ENCODE data around the gene ARMCX2.
"Not testable (repeated sequence)": the region's sequence is repeated elsewhere in the genome, so short reads cannot be mapped to it uniquely, and the experiment has no call there.

ARMCX2 gene

DNA sequence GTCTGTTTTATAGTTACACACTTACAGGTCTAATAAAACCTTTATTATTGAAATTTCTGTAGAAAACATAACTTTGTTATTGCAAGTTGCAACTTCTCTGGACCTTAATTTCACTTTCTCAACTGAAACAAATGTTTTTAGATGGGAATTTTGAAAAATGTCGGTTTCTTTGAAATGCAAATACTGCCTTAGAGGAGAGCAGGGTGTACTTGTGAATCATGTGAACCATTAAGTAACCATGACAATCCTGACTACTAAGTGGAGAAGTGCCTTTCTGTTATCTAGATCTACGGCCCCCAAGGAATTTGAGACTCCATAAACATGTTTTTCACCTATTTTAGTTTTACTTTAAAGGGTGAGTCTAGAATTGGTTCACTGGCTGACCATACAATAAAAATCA lies 8.5 kb upstream of the ARMCX2 start:
- no peak overlapping the region for H3K4me3 ChIP-seq (ENCODE audit: low read depth in 1 of 5, low read length in 5 of 5)
- no peak overlapping the region for H3K9ac ChIP-seq (ENCODE audit: low read length in 5 of 5)
- peaks cover 0 to 2% (median 0%) of the 10 kb centered on the region in 5 donors for H3K9me3 ChIP-seq (ENCODE audit: control insufficient read depth in 5 of 5, low read length in 5 of 5)
- peaks cover 0 to 14% (median 8%) of the 10 kb centered on the region in 5 donors for H3K27me3 ChIP-seq (ENCODE audit: control insufficient read depth in 5 of 5, insufficient read depth in 4 of 5, low read length in 5 of 5)
- H3K36me3 ChIP-seq (ENCODE audit: control insufficient read depth in 5 of 5, insufficient read depth in 5 of 5, low read length in 5 of 5): no peaks in the 10 kb centered on the region
- H3K4me1 ChIP-seq (ENCODE audit: control insufficient read depth in 5 of 5, insufficient read depth in 5 of 5, low read length in 5 of 5): no peaks in the 10 kb centered on the region
- no peak overlapping the region for H3K27ac ChIP-seq (ENCODE audit: low read depth, low read length)

DNA sequence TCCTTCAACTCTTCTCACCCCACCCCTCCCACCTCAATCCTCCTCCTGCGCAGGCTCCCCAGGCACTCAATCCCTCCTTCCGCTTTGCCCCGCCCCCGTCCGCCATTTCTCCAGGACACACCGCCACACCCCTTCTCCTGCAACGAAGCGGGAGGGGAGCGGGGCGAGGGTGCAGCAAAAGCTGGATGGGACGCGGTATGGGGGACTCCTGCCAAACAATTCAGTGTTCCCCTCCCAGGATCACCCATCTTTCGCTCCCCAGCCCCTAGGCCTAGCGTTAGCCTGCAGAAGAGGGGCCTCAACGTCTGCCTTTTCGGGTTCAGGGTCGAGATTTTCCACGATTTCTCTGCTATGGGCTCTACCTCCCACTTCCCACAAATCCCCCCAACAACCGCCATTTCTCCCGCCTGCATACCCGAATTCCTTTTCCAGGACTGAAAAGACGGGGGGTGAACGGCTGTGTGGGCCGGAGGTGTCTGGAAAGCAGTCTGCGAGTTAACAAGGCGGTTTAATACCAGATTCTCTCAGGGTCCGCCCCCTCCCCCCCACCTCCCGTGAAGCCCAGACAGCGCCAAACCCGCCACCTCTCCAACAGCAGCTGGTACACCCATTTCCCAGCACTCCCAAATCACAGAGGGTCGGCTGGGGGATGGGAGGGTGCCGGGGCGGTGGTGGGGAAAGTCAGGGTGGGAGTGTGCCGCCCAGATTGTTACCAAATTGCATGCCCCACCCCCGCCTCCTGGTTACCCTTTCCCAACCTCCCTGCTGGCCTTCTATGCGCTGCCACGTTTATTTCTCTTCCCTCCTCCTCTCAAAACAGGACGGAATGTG lies 774 bp downstream of the ARMCX2 start:
- Histone ChIP-seq H3K9ac (ENCODE audit: low read length in 5 of 5) (peak overlapping the region in 4 of 5 donors; percentile 8 to 71 (median 42)), H3K4me3 (ENCODE audit: low read depth in 1 of 5, low read length in 5 of 5) (peak overlapping the region; percentile 72 to 90 (median 78)), H3K27ac (ENCODE audit: low read depth, low read length) (no peak overlapping the region), H3K4me1 (ENCODE audit: control insufficient read depth in 5 of 5, insufficient read depth in 5 of 5, low read length in 5 of 5) (peaks cover 0 to 12% (median 5%) of the 10 kb centered on the region in 5 donors), H3K36me3 (ENCODE audit: control insufficient read depth in 5 of 5, insufficient read depth in 5 of 5, low read length in 5 of 5) (peaks cover 0 to 11% (median 0%) of the 10 kb centered on the region in 5 donors), H3K27me3 (ENCODE audit: control insufficient read depth in 5 of 5, insufficient read depth in 4 of 5, low read length in 5 of 5) (peaks cover 3 to 13% (median 5%) of the 10 kb centered on the region in 5 donors), H3K9me3 (ENCODE audit: control insufficient read depth in 5 of 5, low read length in 5 of 5) (no peaks in the 10 kb centered on the region)

DNA sequence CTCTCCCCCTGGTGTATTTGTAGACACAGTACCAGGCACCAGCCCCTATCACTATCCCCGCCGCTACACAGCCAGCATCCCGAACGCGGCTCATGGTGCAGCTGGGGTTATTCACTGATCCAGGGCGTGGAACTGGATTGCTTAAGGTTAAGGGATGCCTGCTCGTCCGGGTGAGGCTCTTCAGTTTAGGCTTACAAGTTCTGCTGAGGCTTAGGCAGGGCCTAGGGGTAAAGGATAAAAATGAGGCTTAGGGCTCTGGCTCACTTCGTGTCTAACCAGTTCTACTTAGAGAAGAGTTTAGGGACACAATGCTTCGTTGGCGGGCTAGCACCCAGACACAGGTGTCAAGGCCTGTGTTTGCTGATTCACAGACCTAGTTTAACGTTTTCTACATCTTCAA lies 2.2 kb downstream of the ARMCX2 start:
- H3K9ac ChIP-seq (ENCODE audit: low read length in 5 of 5): no peak overlapping the region
- no peaks in the 10 kb centered on the region for H3K9me3 ChIP-seq (ENCODE audit: control insufficient read depth in 5 of 5, low read length in 5 of 5)
- H3K36me3 ChIP-seq (ENCODE audit: control insufficient read depth in 5 of 5, insufficient read depth in 5 of 5, low read length in 5 of 5): peaks cover 0 to 11% (median 0%) of the 10 kb centered on the region in 5 donors
- no peak overlapping the region for H3K4me3 ChIP-seq (ENCODE audit: low read depth in 1 of 5, low read length in 5 of 5)
- peaks cover 0 to 12% (median 5%) of the 10 kb centered on the region in 5 donors for H3K4me1 ChIP-seq (ENCODE audit: control insufficient read depth in 5 of 5, insufficient read depth in 5 of 5, low read length in 5 of 5)
- H3K27me3 ChIP-seq (ENCODE audit: control insufficient read depth in 5 of 5, insufficient read depth in 4 of 5, low read length in 5 of 5): peaks cover 3 to 10% (median 5%) of the 10 kb centered on the region in 5 donors
- no peak overlapping the region for H3K27ac ChIP-seq (ENCODE audit: low read depth, low read length)

DNA sequence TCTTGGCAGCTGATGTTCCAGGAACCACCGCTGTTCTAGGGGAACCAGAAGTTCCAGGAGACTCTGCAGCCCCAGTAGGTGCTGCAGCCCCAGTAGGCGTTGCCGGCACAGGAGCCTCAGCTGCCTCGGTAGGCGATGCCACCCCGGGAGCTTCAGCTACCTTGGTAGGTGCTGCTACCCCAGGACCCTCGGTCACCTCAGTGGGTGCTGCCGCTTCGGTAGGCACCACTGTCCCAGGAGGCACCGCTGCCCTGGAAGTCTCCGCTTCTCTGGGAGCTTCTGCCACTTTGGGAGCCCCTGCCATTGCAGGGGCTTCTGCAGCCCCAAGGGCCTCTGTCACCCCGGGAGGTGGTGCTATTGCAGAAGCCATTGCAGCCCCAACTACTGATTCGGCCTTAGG lies 2.8 kb downstream of the ARMCX2 start:
- Histone ChIP-seq H3K27me3 (ENCODE audit: control insufficient read depth in 5 of 5, insufficient read depth in 4 of 5, low read length in 5 of 5) (peaks cover 3 to 10% (median 5%) of the 10 kb centered on the region in 5 donors), H3K9me3 (ENCODE audit: control insufficient read depth in 5 of 5, low read length in 5 of 5) (no peaks in the 10 kb centered on the region), H3K9ac (ENCODE audit: low read length in 5 of 5) (no peak overlapping the region), H3K4me1 (ENCODE audit: control insufficient read depth in 5 of 5, insufficient read depth in 5 of 5, low read length in 5 of 5) (peaks cover 0 to 12% (median 5%) of the 10 kb centered on the region in 5 donors), H3K27ac (ENCODE audit: low read depth, low read length) (no peak overlapping the region), H3K4me3 (ENCODE audit: low read depth in 1 of 5, low read length in 5 of 5) (no peak overlapping the region), H3K36me3 (ENCODE audit: control insufficient read depth in 5 of 5, insufficient read depth in 5 of 5, low read length in 5 of 5) (peaks cover 0 to 11% (median 0%) of the 10 kb centered on the region in 5 donors)

DNA sequence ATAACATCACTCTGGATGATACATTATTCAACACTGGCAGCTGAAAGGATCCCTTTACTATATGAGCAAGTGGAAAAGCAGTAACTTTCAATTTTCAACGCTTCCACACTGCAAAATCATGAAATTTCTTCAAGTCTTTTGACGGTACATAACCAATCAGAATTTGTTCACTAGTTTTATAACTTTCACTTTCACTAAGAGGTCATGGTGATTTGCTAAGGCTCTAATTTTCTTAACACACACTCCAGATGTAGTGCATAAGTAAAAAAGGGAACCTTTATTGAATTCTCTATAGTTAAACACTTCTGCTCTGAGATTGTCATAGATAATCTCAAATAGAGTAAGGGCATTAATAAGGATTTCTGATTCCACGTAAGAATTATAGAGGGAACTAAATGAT lies 4.1 kb downstream of the ARMCX2 start:
- Histone ChIP-seq H3K9me3 (ENCODE audit: control insufficient read depth in 5 of 5, low read length in 5 of 5) (no peaks in the 10 kb centered on the region), H3K27me3 (ENCODE audit: control insufficient read depth in 5 of 5, insufficient read depth in 4 of 5, low read length in 5 of 5) (peaks cover 0 to 5% (median 5%) of the 10 kb centered on the region in 5 donors), H3K36me3 (ENCODE audit: control insufficient read depth in 5 of 5, insufficient read depth in 5 of 5, low read length in 5 of 5) (peaks cover 0 to 11% (median 0%) of the 10 kb centered on the region in 5 donors), H3K4me1 (ENCODE audit: control insufficient read depth in 5 of 5, insufficient read depth in 5 of 5, low read length in 5 of 5) (peaks cover 0 to 12% (median 5%) of the 10 kb centered on the region in 5 donors), H3K27ac (ENCODE audit: low read depth, low read length) (no peak overlapping the region), H3K4me3 (ENCODE audit: low read depth in 1 of 5, low read length in 5 of 5) (no peak overlapping the region), H3K9ac (ENCODE audit: low read length in 5 of 5) (no peak overlapping the region)

DNA sequence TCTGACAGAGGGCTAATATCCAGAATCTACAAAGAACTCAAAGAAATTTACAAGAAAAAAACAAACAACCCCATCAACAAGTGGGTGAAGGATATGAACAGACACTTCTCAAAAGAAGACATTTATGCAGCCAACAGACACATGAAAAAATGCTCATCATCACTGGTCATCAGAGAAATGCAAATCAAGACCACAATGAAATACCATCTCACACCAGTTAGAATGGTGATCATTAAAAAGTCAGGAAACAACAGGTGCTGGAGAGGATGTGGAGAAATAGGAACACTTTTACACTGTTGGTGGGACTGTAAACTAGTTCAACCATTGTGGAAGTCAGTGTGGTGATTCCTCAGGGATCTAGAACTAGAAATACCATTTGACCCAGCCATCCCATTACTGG lies 11.9 kb downstream of the ARMCX2 start:
- not testable (repeated sequence) for H3K9me3 ChIP-seq (ENCODE audit: control insufficient read depth in 5 of 5, low read length in 5 of 5); H3K4me3 ChIP-seq (ENCODE audit: low read depth in 1 of 5, low read length in 5 of 5); H3K9ac ChIP-seq (ENCODE audit: low read length in 5 of 5); H3K36me3 ChIP-seq (ENCODE audit: control insufficient read depth in 5 of 5, insufficient read depth in 5 of 5, low read length in 5 of 5); H3K27ac ChIP-seq (ENCODE audit: low read depth, low read length); H3K27me3 ChIP-seq (ENCODE audit: control insufficient read depth in 5 of 5, insufficient read depth in 4 of 5, low read length in 5 of 5); H3K4me1 ChIP-seq (ENCODE audit: control insufficient read depth in 5 of 5, insufficient read depth in 5 of 5, low read length in 5 of 5)

DNA sequence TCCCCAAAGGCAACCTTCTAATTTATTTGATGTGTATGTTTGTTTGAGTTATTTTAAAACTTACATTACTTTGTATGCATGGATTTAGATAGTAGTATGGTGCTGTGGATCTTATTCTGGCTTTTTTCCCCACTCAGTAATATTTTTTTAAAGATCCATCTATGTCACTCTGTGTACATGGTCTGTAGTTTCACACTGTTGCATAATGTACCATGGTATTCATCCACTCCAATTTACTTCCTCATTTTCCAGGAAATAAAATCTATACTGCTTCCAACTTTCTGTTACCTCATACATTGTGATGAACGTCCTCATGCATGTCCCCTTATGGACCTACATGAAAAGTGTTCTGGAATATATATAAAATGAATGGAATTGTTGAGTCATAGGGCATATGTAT lies 17.6 kb downstream of the ARMCX2 start:
- Histone ChIP-seq H3K27ac (ENCODE audit: low read depth, low read length) (no peak overlapping the region), H3K4me1 (ENCODE audit: control insufficient read depth in 5 of 5, insufficient read depth in 5 of 5, low read length in 5 of 5) (no peaks in the 10 kb centered on the region), H3K4me3 (ENCODE audit: low read depth in 1 of 5, low read length in 5 of 5) (no peak overlapping the region), H3K9me3 (ENCODE audit: control insufficient read depth in 5 of 5, low read length in 5 of 5) (no peaks in the 10 kb centered on the region), H3K9ac (ENCODE audit: low read length in 5 of 5) (no peak overlapping the region), H3K36me3 (ENCODE audit: control insufficient read depth in 5 of 5, insufficient read depth in 5 of 5, low read length in 5 of 5) (no peaks in the 10 kb centered on the region), H3K27me3 (ENCODE audit: control insufficient read depth in 5 of 5, insufficient read depth in 4 of 5, low read length in 5 of 5) (peaks cover 0 to 7% (median 0%) of the 10 kb centered on the region in 5 donors)

DNA sequence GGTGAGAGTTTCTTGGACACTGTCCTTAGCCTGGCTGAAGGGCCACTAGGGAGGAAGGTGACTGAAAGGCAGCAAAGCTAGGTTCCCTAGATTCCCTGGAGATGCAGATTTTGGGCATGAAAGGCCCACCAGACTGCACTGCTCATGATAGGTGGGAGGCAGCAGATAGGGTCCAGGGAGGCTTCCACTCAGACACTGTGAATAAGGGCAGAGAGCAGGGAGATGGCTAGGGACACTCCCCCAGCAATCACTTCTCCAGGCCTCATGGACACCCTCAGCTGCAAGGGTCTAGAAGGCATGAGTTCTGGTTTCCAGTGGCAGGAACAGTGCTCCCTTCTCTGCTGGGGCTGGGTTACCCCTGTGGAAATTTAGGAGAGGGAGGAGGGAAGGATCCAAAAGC lies 20.1 kb downstream of the ARMCX2 start:
- Histone ChIP-seq H3K27ac (ENCODE audit: low read depth, low read length) (no peak overlapping the region), H3K4me1 (ENCODE audit: control insufficient read depth in 5 of 5, insufficient read depth in 5 of 5, low read length in 5 of 5) (no peaks in the 10 kb centered on the region), H3K36me3 (ENCODE audit: control insufficient read depth in 5 of 5, insufficient read depth in 5 of 5, low read length in 5 of 5) (no peaks in the 10 kb centered on the region), H3K9me3 (ENCODE audit: control insufficient read depth in 5 of 5, low read length in 5 of 5) (no peaks in the 10 kb centered on the region), H3K9ac (ENCODE audit: low read length in 5 of 5) (no peak overlapping the region), H3K27me3 (ENCODE audit: control insufficient read depth in 5 of 5, insufficient read depth in 4 of 5, low read length in 5 of 5) (peaks cover 0 to 7% (median 0%) of the 10 kb centered on the region in 5 donors), H3K4me3 (ENCODE audit: low read depth in 1 of 5, low read length in 5 of 5) (no peak overlapping the region)

DNA sequence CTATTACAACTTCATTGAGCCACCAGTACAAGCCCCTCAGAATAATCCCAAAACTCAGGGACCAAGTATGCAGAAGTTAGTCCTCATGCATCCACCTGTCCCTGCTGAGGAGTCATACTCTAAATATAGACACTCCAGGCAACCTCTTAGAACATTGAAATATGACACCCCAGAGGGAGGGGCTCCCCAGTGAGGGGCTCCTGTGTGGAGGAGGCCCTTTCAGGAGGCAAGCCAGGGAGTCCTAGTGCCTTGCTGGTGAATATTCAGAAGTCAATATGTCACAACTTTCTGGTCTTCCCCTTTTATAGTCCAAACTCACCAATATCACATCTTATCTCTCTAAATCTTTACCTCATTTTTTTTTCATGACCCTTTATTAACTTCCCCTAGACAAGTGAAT lies 40.3 kb downstream of the ARMCX2 start:
- Histone ChIP-seq H3K27ac (ENCODE audit: low read depth, low read length) (no peak overlapping the region), H3K9me3 (ENCODE audit: control insufficient read depth in 5 of 5, low read length in 5 of 5) (no peaks in the 10 kb centered on the region), H3K4me1 (ENCODE audit: control insufficient read depth in 5 of 5, insufficient read depth in 5 of 5, low read length in 5 of 5) (peaks cover 0 to 17% (median 12%) of the 10 kb centered on the region in 5 donors), H3K36me3 (ENCODE audit: control insufficient read depth in 5 of 5, insufficient read depth in 5 of 5, low read length in 5 of 5) (no peaks in the 10 kb centered on the region), H3K9ac (ENCODE audit: low read length in 5 of 5) (no peak overlapping the region), H3K4me3 (ENCODE audit: low read depth in 1 of 5, low read length in 5 of 5) (no peak overlapping the region), H3K27me3 (ENCODE audit: control insufficient read depth in 5 of 5, insufficient read depth in 4 of 5, low read length in 5 of 5) (peaks cover 0 to 10% (median 0%) of the 10 kb centered on the region in 5 donors)
